GM21529 (cell line): ENCODE data around the gene MED9.

Experiments used
- ATAC-seq: cut with Tn5 transposase; IDR thresholded peaks from one replicate; pipeline ENCODE4 v1.9.1; 2021; ENCODE audit not compliant: unreplicated experiment

Gene MED9

GRCh38 chr17:17487998-17488397 lies 11.2 kb downstream of the MED9 start:
- ATAC-seq, result no peak

- no peak for ATAC-seq
These were observed 14.3 kb downstream of the MED9 start for GRCh38 chr17:17491031-17491471.

- no peak for ATAC-seq
These were observed 14.8 kb downstream of the MED9 start for GRCh38 chr17:17491546-17491988.

- ATAC-seq, result no peak
These were observed 15.3 kb downstream of the MED9 start for GRCh38 chr17:17492085-17492484.

- no peak for ATAC-seq
These were observed 15.8 kb downstream of the MED9 start for GRCh38 chr17:17492571-17492970.

- ATAC-seq, result no peak
These were observed 16.6 kb downstream of the MED9 start for GRCh38 chr17:17493249-17493985.

GRCh38 chr17:17493986-17494466 lies 17.2 kb downstream of the MED9 start:
- ATAC-seq, result no peak

- ATAC-seq, result no peak
These were observed 17.7 kb downstream of the MED9 start for GRCh38 chr17:17494499-17494869.

GRCh38 chr17:17494870-17495535 lies 18.2 kb downstream of the MED9 start:
- ATAC-seq, result no peak

- ATAC-seq, result peak; percentile 10
These were observed 18.9 kb downstream of the MED9 start for GRCh38 chr17:17495536-17496188.

GRCh38 chr17:17496189-17497064 lies 19.6 kb downstream of the MED9 start, which contains the start of gene RASD1:
Gene RASD1, minus strand, starts transcription at chr17:17496395. Its CDS starts 214 bp downstream, at chr17:17496181.
- peak; percentile 56 for ATAC-seq

- ATAC-seq, result peak; percentile 15
These were observed 20.5 kb downstream of the MED9 start for GRCh38 chr17:17497065-17497844.

- no peak for ATAC-seq
These were observed 21.2 kb downstream of the MED9 start for GRCh38 chr17:17497845-17498520.

- ATAC-seq, result no peak
These were observed 22.0 kb downstream of the MED9 start for GRCh38 chr17:17498606-17499301.

GRCh38 chr17:17499402-17500145 lies 22.8 kb downstream of the MED9 start:
- ATAC-seq, result no peak

- no peak for ATAC-seq
These were observed 24.3 kb downstream of the MED9 start for GRCh38 chr17:17500999-17501605.

GRCh38 chr17:17502741-17503565 lies 26.2 kb downstream of the MED9 start:
- ATAC-seq, result no peak
